Smooth muscle cell of the coronary artery (primary cell): Measurements from ENCODE around the gene FASTKD3. TPM values are rescaled to one million over a fixed set of nuclear protein-coding genes. Genes with fewer than 3 reads are reported as not detected.

Experiments
- total RNA-seq: library from RNA; depleted of rRNA; stranded (reverse); fragments of >200 nt; gene quantifications from 2 replicates; pipeline ENCODE4 v1.2.3, GENCODE V29; 2014; ENCODE audit warnings: low replicate concordance

Gene FASTKD3, protein sequence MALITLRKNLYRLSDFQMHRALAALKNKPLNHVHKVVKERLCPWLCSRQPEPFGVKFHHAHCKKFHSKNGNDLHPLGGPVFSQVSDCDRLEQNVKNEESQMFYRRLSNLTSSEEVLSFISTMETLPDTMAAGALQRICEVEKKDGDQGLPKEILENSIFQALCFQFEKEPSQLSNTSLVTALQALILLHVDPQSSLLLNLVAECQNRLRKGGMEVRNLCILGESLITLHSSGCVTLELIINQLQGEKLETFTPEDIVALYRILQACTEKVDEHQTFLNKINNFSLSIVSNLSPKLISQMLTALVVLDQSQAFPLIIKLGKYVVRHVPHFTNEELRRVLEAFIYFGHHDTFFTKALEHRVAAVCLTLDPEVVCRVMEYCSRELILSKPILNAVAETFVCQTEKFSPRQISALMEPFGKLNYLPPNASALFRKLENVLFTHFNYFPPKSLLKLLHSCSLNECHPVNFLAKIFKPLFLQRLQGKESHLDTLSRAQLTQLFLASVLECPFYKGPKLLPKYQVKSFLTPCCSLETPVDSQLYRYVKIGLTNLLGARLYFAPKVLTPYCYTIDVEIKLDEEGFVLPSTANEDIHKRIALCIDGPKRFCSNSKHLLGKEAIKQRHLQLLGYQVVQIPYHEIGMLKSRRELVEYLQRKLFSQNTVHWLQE
- 4.9 and 9.5 TPM in 2 replicates for total RNA-seq

DNA sequence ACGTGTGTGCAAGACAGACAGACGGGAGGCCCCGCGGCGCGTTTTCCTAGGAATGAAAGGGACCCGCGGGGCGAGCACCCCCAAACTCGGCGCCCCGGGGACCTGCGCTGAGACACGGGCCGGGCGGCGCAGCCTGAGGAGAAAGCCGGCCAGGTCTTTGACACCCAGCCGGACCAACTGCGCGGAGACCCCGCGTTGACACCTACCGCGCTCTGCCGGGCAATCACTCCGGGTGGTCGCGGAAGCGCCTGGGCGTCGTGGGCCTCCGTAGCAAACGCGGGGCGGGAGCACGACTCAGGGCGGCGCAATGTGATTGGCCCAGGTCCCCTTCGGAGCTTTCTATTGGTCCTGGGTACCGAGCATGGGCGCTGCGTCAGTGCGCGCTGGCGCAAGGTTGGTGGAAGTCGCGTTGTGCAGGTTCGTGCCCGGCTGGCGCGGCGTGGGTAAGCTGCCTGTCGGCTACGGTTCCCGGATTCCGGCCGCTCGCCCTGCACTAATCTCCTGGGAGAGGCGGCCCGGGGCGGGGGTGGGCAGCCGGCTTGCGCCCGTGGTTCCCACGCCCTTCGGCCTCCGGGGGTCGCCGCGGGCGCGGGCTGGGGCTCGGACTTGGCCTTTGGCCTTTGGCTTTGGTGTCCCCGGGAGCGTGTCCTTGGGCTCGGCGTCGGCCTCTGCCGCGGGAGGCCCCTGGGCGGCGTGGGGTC lies at the start of gene FASTKD3, which contains the start of gene MTRR:
Gene FASTKD3, minus strand, starts transcription at position 259 of the 701 bp plus-strand sequence. CDS start 948 bp downstream, outside the sequence.
Gene MTRR, plus strand, starts transcription at position 376 of the 701 bp plus-strand sequence. CDS start 1,647 bp downstream, outside the sequence.

DNA sequence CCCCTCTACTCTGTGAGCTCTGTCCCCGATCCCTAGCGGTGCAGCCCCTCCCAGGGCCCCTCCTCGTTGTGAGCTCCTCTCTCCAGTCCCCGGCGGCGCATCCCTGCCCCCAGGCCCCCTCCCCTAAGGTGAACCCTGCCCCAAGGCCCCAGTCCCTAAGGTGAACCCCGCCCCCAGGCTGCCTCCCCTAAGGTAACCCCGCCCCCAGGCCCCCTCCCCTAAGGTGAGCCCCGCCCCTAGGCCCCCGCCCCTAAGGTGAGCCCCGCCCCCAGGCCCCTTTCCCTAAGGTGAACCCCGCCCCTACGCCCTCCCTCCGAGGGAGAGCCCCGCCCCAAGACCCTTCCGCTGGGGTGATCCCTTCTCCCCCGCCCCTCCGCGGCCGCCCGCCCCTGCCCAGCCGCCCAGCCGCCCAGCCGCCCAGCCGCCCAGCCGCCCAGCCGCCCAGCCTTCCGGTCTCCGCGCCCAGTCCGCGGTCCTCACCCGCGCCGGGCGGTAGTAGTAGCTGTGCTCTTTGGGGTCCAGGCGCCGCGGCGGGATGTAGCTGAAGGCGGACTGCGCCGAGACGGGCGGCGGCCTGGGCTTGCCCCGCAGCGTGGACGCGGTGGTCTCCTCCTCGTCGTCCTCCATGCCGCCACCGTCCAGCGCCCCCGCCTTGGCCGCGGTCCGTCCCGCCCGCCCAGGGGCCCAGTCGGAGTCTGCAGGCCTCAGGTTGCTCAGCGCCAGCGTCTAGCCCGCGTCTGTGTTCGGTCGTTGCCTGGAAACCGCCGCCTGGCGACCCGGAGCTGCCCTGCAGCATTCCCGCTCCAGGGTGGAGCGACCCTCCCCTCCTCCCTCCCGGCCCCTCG lies 18.2 kb downstream of the FASTKD3 start, which contains the start of gene CFAP90:
Gene CFAP90, minus strand, starts transcription at position 739 of the 845 bp plus-strand sequence. Its CDS starts 112 bp downstream, at position 627.

Other genes starting within 250 kb of the FASTKD3 start
- gene CFAP90, start 17.9 kb downstream of the FASTKD3 start, total RNA-seq = 0.08 TPM in 1 of 2 replicates, not detected in the other
- 16.8 and 17.1 TPM in 2 replicates for gene MTRR, start 117 bp upstream of the FASTKD3 start, total RNA-seq